Progenitor cell of endocrine pancreas (in vitro differentiated cells): ENCODE data around the gene DOCK4. TPM values are rescaled to one million over a fixed set of nuclear protein-coding genes. Genes with fewer than 3 reads are reported as not detected.

Experiments used
- DNase-seq: peaks from one replicate; pipeline ENCODE4 v3.0.0; 2021; ENCODE audit warnings: low spot score; ENCODE audit not compliant: unreplicated experiment
- H3K27ac Mint-ChIP-seq: 2 replicates; pipeline ENCODE4 v1.8.0; 2021; ENCODE audit warnings: mild to moderate bottlenecking, moderate library complexity, mixed read lengths
- H3K27me3 Mint-ChIP-seq: 2 replicates; pipeline ENCODE4 v1.8.0; 2021; ENCODE audit warnings: mixed read lengths
- H3K36me3 Mint-ChIP-seq: 2 replicates; pipeline ENCODE4 v1.8.0; 2022; ENCODE audit warnings: mixed read lengths; ENCODE audit not compliant: insufficient read depth
- H3K4me1 Mint-ChIP-seq: 2 replicates; pipeline ENCODE4 v1.8.0; 2021; ENCODE audit warnings: low read depth, mixed read lengths
- H3K4me3 Mint-ChIP-seq: 2 replicates; pipeline ENCODE4 v1.8.0; 2021; ENCODE audit warnings: low read depth, mild to moderate bottlenecking, moderate library complexity, mixed read lengths
- H3K9me3 Mint-ChIP-seq: 2 replicates; pipeline ENCODE4 v1.8.0; 2021; ENCODE audit warnings: low read depth, mixed read lengths
- total RNA-seq: library from RNA; stranded (reverse); gene quantifications from 2 replicates; pipeline ENCODE4 v1.2.1, GENCODE V29; 2021
- TF ChIP-seq, protein P1 (sequence below): fragments of 200-600 bp; sonication (generic); IDR thresholded peaks from one replicate; pipeline ENCODE4 v1.5.0; 2021; ENCODE audit warnings: antibody characterized with exemption, mild to moderate bottlenecking; ENCODE audit not compliant: unreplicated experiment

Gene DOCK4
- total RNA-seq, 1 donor from 2014 or later, result 28.8 TPM

DNA sequence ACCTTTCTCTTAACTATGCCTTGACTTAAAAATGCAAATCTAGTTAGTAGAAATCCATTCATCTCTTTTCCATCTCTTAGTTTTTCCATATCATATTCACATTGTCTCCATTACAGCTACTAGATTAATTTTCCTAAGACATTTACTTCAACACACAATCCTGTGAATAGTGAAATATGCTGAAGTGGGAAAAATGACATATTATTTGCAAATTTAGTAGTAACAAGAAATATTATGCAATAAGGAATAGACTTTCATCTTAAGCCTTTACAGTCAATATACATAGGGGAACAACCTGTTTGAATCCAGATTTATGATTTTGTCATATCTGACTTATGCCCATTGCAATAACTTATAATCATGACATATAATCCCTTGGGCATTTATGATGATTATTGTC, 366.9 kb downstream of the DOCK4 start:
- H3K9me3 Mint-ChIP-seq, result peaks cover 10% of the 10 kb centered on the region
- no peak for DNase-seq
- TF ChIP-seq, protein P1, sequence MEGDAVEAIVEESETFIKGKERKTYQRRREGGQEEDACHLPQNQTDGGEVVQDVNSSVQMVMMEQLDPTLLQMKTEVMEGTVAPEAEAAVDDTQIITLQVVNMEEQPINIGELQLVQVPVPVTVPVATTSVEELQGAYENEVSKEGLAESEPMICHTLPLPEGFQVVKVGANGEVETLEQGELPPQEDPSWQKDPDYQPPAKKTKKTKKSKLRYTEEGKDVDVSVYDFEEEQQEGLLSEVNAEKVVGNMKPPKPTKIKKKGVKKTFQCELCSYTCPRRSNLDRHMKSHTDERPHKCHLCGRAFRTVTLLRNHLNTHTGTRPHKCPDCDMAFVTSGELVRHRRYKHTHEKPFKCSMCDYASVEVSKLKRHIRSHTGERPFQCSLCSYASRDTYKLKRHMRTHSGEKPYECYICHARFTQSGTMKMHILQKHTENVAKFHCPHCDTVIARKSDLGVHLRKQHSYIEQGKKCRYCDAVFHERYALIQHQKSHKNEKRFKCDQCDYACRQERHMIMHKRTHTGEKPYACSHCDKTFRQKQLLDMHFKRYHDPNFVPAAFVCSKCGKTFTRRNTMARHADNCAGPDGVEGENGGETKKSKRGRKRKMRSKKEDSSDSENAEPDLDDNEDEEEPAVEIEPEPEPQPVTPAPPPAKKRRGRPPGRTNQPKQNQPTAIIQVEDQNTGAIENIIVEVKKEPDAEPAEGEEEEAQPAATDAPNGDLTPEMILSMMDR, result no peak
- no peak overlapping the region for H3K27ac Mint-ChIP-seq
- no peak overlapping the region for H3K4me3 Mint-ChIP-seq
- H3K36me3 Mint-ChIP-seq, result peaks cover 28% of the 10 kb centered on the region
- peaks cover 2% of the 10 kb centered on the region for H3K4me1 Mint-ChIP-seq
- no peaks in the 10 kb centered on the region for H3K27me3 Mint-ChIP-seq

DNA sequence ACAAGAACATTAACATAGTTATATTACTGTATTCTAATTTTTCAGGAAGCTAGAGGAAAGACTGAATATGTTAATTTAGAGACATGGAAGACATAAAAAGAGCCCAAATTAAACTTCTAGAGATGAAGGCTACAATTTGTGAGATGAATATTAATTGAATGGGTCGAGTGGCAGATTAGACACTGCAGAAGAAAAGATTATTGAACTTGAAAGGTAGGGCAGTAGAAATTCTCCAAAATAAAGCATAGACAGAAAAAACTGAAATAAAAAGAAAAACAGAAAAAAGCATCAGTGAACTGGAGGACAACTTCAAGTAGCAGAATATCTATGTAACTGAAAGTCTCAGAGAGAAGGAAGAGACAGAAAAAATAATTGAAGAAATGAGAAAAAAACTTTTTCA, 369.6 kb downstream of the DOCK4 start:
- no peak for DNase-seq
- TF ChIP-seq, protein P1, result no peak
- peaks cover 10% of the 10 kb centered on the region for H3K9me3 Mint-ChIP-seq
- H3K27ac Mint-ChIP-seq, result no peak overlapping the region
- no peak overlapping the region for H3K4me3 Mint-ChIP-seq
- no peaks in the 10 kb centered on the region for H3K27me3 Mint-ChIP-seq
- H3K36me3 Mint-ChIP-seq, result peaks cover 20% of the 10 kb centered on the region
- no peaks in the 10 kb centered on the region for H3K4me1 Mint-ChIP-seq

DNA sequence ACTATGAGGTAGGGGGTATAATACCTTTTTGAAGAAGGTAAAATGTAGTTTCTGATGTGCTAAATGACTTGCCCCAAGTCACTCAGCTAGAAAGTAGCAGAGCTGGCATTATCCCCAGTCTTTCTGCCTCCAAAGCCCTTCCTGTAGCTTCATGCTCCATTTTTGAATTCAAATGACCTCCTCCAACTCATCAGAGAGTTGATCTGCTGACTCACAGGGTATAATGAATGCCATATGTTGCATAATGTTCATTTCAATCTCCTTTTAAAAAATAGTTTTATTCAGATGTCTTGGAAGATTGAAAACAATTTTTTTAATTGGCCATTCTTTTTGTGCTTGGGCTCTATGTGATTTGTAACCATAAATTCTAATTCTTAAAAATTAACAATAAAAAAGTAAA, 371.1 kb downstream of the DOCK4 start:
- Mint-ChIP-seq H3K27ac (no peak overlapping the region), H3K27me3 (no peaks in the 10 kb centered on the region), H3K36me3 (peaks cover 25% of the 10 kb centered on the region), H3K9me3 (peaks cover 10% of the 10 kb centered on the region), H3K4me1 (no peaks in the 10 kb centered on the region), H3K4me3 (no peak overlapping the region)
- TF ChIP-seq, protein P1, result no peak
- DNase-seq, result no peak

DNA sequence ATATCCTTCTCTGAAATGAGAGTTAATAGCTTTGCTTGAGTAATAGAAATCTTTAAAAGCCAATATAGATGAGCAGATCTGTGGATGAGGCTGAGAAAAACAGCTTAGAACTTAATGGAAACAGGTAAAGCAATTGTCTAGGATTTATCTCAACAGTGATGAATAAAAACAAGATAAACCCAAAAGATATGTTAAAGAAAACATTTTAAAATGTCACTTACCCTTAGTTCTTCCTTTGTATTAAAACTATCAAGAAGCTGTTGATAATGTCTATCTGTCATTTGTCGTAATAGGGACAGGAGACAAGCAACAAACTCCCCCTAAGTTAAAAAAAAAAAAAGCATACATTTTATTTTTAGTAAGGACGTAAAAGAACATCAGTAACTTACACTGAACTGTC, 371.8 kb downstream of the DOCK4 start:
- Mint-ChIP-seq H3K27ac (no peak overlapping the region), H3K27me3 (no peaks in the 10 kb centered on the region), H3K4me1 (no peaks in the 10 kb centered on the region), H3K9me3 (peaks cover 10% of the 10 kb centered on the region), H3K36me3 (peaks cover 24% of the 10 kb centered on the region), H3K4me3 (no peak overlapping the region)
- TF ChIP-seq, protein P1, result no peak
- DNase-seq, result no peak

DNA sequence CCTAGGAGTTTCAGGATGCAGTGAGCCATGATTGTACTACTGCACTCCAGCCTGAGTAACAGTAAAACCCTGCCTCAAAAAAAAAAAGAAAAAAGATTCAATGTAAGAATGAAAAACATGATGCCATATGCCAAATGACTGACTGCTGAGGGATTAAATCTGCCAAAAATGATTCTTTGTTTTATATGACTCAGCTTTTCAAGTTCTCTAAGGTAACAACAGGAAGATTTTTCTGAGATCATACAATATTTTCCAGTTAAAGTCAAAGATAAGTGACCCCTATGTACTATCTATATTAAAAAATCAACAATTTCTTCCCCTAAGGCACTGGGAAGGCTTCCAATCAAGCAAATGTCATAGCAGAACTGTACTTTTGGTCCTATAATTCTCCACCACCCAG, 372.7 kb downstream of the DOCK4 start:
- Mint-ChIP-seq H3K27me3 (no peaks in the 10 kb centered on the region), H3K4me1 (no peaks in the 10 kb centered on the region), H3K36me3 (peaks cover 20% of the 10 kb centered on the region), H3K27ac (no peak overlapping the region), H3K4me3 (no peak overlapping the region), H3K9me3 (peaks cover 10% of the 10 kb centered on the region)
- TF ChIP-seq, protein P1, result no peak
- no peak for DNase-seq
